Measurements from ENCODE around the gene BLVRA. TPM values are rescaled to one million over a fixed set of nuclear protein-coding genes. Genes with fewer than 3 reads are reported as not detected.
A peak's percentile ranks its signal among the peaks of the same experiment; 100 is the strongest.

BLVRA gene
- total RNA-seq, 2 experiments from 2014 or later: 16.0 to 31.2 TPM

- CTCF ChIA-PET: interaction anchor here (0.5 to 3.6 kb wide), 6 partner anchors 15 to 187 kb away, joined by 3 to 14 read pairs (median 4); partner anchors contain the start of gene STK17A
- POLR2A ChIA-PET: no interaction called here
These were observed 9.0 kb upstream of the BLVRA start for GRCh38 chr7:43749383-43749940.

GRCh38 chr7:43750016-43750887 lies 8.2 kb upstream of the BLVRA start:
- intact Hi-C loops (cut with DNase I, micrococcal nuclease): loop anchor here in 1 of 2 experiments (2.0 kb wide), 1 partner anchor 13 kb away; no protein-coding TSS in a partner anchor
- no peak overlapping the region for H3K4me3 Mint-ChIP-seq
- no peaks in the 10 kb centered on the region for H3K36me3 Mint-ChIP-seq (ENCODE audit: low read depth)
- no peak overlapping the region for H3K27ac Mint-ChIP-seq
- ATAC-seq (no peak), DNase-seq (no peak)
- no peaks in the 10 kb centered on the region for H3K9me3 Mint-ChIP-seq (ENCODE audit: low read depth)
- peaks cover 8% of the 10 kb centered on the region for H3K27me3 Mint-ChIP-seq
- H3K4me1 Mint-ChIP-seq: peaks cover 14% of the 10 kb centered on the region
- CTCF ChIA-PET: interaction anchor here (0.5 to 3.6 kb wide), 4 partner anchors 14 to 168 kb away, joined by 3 to 14 read pairs (median 5); partner anchors contain the start of genes COA1 and STK17A
- POLR2A ChIA-PET: interaction anchor here (0.5 to 1.2 kb wide), 4 partner anchors 14 to 168 kb away, joined by 3 to 11 read pairs (median 4); partner anchors contain the start of gene STK17A

More at GRCh38 chr7:43749383-43749940, 9.0 kb upstream of the BLVRA start:
- intact Hi-C loops (cut with DNase I, micrococcal nuclease): no loop called here
- Mint-ChIP-seq H3K9me3 (ENCODE audit: low read depth) (no peaks in the 10 kb centered on the region), H3K27ac (no peak overlapping the region), H3K4me3 (no peak overlapping the region), H3K36me3 (ENCODE audit: low read depth) (no peaks in the 10 kb centered on the region), H3K27me3 (peaks cover 6% of the 10 kb centered on the region), H3K4me1 (peaks cover 14% of the 10 kb centered on the region)
- DNase-seq: no peak
- ATAC-seq: no peak

- Mint-ChIP-seq H3K27me3 (peaks cover 13% of the 10 kb centered on the region), H3K36me3 (ENCODE audit: low read depth) (no peaks in the 10 kb centered on the region), H3K9me3 (ENCODE audit: low read depth) (no peaks in the 10 kb centered on the region), H3K4me3 (no peak overlapping the region), H3K4me1 (peaks cover 29% of the 10 kb centered on the region), H3K27ac (no peak overlapping the region)
- ChIA-PET POLR2A (no interaction called here), CTCF (interaction anchor here (3.6 kb wide), 1 partner anchor 170 kb away, joined by 14 read pairs; the partner anchor contains the start of gene STK17A)
- intact Hi-C loops (cut with DNase I, micrococcal nuclease): no loop called here
- ATAC-seq: no peak
- no peak for DNase-seq
These were observed 6.1 kb upstream of the BLVRA start for GRCh38 chr7:43752411-43752810.

- Mint-ChIP-seq H3K36me3 (ENCODE audit: low read depth) (no peaks in the 10 kb centered on the region), H3K27ac (no peak overlapping the region), H3K9me3 (ENCODE audit: low read depth) (no peaks in the 10 kb centered on the region), H3K4me1 (peaks cover 36% of the 10 kb centered on the region), H3K27me3 (peaks cover 19% of the 10 kb centered on the region), H3K4me3 (no peak overlapping the region)
- POLR2A ChIA-PET: no interaction called here
- DNase-seq (no peak), ATAC-seq (no peak)
- intact Hi-C loops (cut with DNase I, micrococcal nuclease): no loop called here
- CTCF ChIA-PET: interaction anchor here (2.1 kb wide), 1 partner anchor 171 kb away, joined by 6 read pairs; the partner anchor contains the start of gene STK17A
These were observed 5.1 kb upstream of the BLVRA start for GRCh38 chr7:43753271-43753810.

- intact Hi-C loops (cut with DNase I, micrococcal nuclease): no loop called here
- Mint-ChIP-seq H3K36me3 (ENCODE audit: low read depth) (no peaks in the 10 kb centered on the region), H3K9me3 (ENCODE audit: low read depth) (no peaks in the 10 kb centered on the region), H3K27ac (no peak overlapping the region), H3K4me3 (no peak overlapping the region), H3K27me3 (peaks cover 18% of the 10 kb centered on the region), H3K4me1 (peaks cover 36% of the 10 kb centered on the region)
- ATAC-seq: no peak
- no peak for DNase-seq
- ChIA-PET POLR2A (no interaction called here), CTCF (interaction anchor here (1.4 to 2.1 kb wide), 2 partner anchors 90 to 171 kb away, joined by 5 to 6 read pairs; partner anchors contain the start of gene STK17A)
These were observed 4.6 kb upstream of the BLVRA start for GRCh38 chr7:43753843-43754242.

GRCh38 chr7:43754596-43754995 lies 3.9 kb upstream of the BLVRA start:
- intact Hi-C loops (cut with DNase I, micrococcal nuclease): no loop called here
- Mint-ChIP-seq H3K4me1 (peaks cover 39% of the 10 kb centered on the region), H3K36me3 (ENCODE audit: low read depth) (no peaks in the 10 kb centered on the region), H3K4me3 (no peak overlapping the region), H3K27ac (no peak overlapping the region), H3K9me3 (ENCODE audit: low read depth) (no peaks in the 10 kb centered on the region), H3K27me3 (peaks cover 16% of the 10 kb centered on the region)
- ATAC-seq: no peak
- no peak for DNase-seq
- POLR2A ChIA-PET: interaction anchor here (1.0 kb wide), 1 partner anchor 164 kb away, joined by 7 read pairs; no protein-coding TSS in a partner anchor
- CTCF ChIA-PET: interaction anchor here (0.7 to 2.1 kb wide), 3 partner anchors 89 to 172 kb away, joined by 3 to 6 read pairs (median 5); partner anchors contain the start of gene STK17A

- CTCF ChIA-PET: interaction anchor here (0.8 to 1.2 kb wide), 5 partner anchors 21 to 174 kb away, joined by 3 to 6 read pairs (median 4); partner anchors contain the start of gene STK17A
- Mint-ChIP-seq H3K4me3 (peak overlapping the region; percentile 74), H3K4me1 (peaks cover 33% of the 10 kb centered on the region), H3K27me3 (peaks cover 16% of the 10 kb centered on the region), H3K9me3 (ENCODE audit: low read depth) (no peaks in the 10 kb centered on the region), H3K27ac (no peak overlapping the region), H3K36me3 (ENCODE audit: low read depth) (no peaks in the 10 kb centered on the region)
- POLR2A ChIA-PET: interaction anchor here (0.6 kb wide), 1 partner anchor 868 kb away, joined by 4 read pairs; no protein-coding TSS in a partner anchor
- DNase-seq (peak; percentile 38), ATAC-seq (peak; percentile 45)
- intact Hi-C loops (cut with DNase I, micrococcal nuclease): loop anchor here in 1 of 2 experiments (2.0 kb wide), 1 partner anchor 28 kb away; the partner anchor contains the start of gene COA1
These were observed 2.0 kb upstream of the BLVRA start for GRCh38 chr7:43756368-43757072.

GRCh38 chr7:43757073-43757720 lies 1.3 kb upstream of the BLVRA start:
- no peak for DNase-seq
- H3K27me3 Mint-ChIP-seq: peaks cover 16% of the 10 kb centered on the region
- intact Hi-C loops (cut with DNase I, micrococcal nuclease): loop anchor here in 1 of 2 experiments (2.0 kb wide), 1 partner anchor 28 kb away; the partner anchor contains the start of gene COA1
- CTCF ChIA-PET: interaction anchor here (1.0 to 3.8 kb wide), 3 partner anchors 27 to 81 kb away, joined by 5 to 15 read pairs (median 6); no protein-coding TSS in a partner anchor
- H3K27ac Mint-ChIP-seq: peak overlapping the region; percentile 17
- no peaks in the 10 kb centered on the region for H3K36me3 Mint-ChIP-seq (ENCODE audit: low read depth)
- peaks cover 37% of the 10 kb centered on the region for H3K4me1 Mint-ChIP-seq
- no peak for ATAC-seq
- peak overlapping the region; percentile 74 for H3K4me3 Mint-ChIP-seq
- H3K9me3 Mint-ChIP-seq (ENCODE audit: low read depth): no peaks in the 10 kb centered on the region
- POLR2A ChIA-PET: interaction anchor here (0.6 kb wide), 1 partner anchor 868 kb away, joined by 4 read pairs; no protein-coding TSS in a partner anchor

- Mint-ChIP-seq H3K27me3 (peaks cover 16% of the 10 kb centered on the region), H3K36me3 (ENCODE audit: low read depth) (no peaks in the 10 kb centered on the region), H3K4me1 (peaks cover 49% of the 10 kb centered on the region), H3K4me3 (peak overlapping the region; percentile 74), H3K9me3 (ENCODE audit: low read depth) (no peaks in the 10 kb centered on the region), H3K27ac (peak overlapping the region; percentile 37)
- DNase-seq (peak; percentile 64), ATAC-seq (peak; percentile 63)
- ChIA-PET CTCF (interaction anchor here (1.5 to 3.8 kb wide), 3 partner anchors 10 to 78 kb away, joined by 4 to 15 read pairs (median 8); no protein-coding TSS in a partner anchor), POLR2A (interaction anchor here (0.6 to 1.2 kb wide), 3 partner anchors 23 to 826 kb away, joined by 4 to 6 read pairs (median 5); partner anchors contain the start of gene STK17A)
- intact Hi-C loops (cut with DNase I, micrococcal nuclease): loop anchor here in 1 of 2 experiments (1.0 kb wide), 3 partner anchors 30 to 177 kb away; partner anchors contain the start of gene COA1
These were observed 573 bp downstream of the BLVRA start for GRCh38 chr7:43758822-43759683.

Data from activated CD4-positive, alpha-beta T cell treated with anti-CD3 and anti-CD28 coated beads for 36 hours (primary cell).